Fibroblast of lung (primary cell): ENCODE data around the gene MYO1E. TPM values are rescaled to one million over a fixed set of nuclear protein-coding genes. Genes with fewer than 3 reads are reported as not detected.

ENCODE experiments used
- DNase-seq, 2 donors: peaks; one replicate each; pipeline versions ENCODE4 v3.0.0 to v3.0.0-alpha.2; 2010; ENCODE audit warnings: low read depth in 2 of 2
- H2AFZ ChIP-seq: 2 replicates; pipeline ENCODE4 v1.5.1; 2012; ENCODE audit warnings: low read length, control low read depth, inconsistent platforms
- H3K27ac ChIP-seq: 2 replicates; pipeline ENCODE4 v1.5.1; 2011; ENCODE audit warnings: low read length, control low read depth; ENCODE audit not compliant: insufficient read depth
- H3K27me3 ChIP-seq: 2 replicates; pipeline ENCODE4 v1.5.1; 2011; ENCODE audit warnings: mild to moderate bottlenecking, low read length; ENCODE audit not compliant: control insufficient read depth, insufficient read depth
- H3K36me3 ChIP-seq: 2 replicates; pipeline ENCODE4 v1.5.1; 2011; ENCODE audit warnings: low read length; ENCODE audit not compliant: control insufficient read depth, insufficient read depth
- H3K4me1 ChIP-seq: 2 replicates; pipeline ENCODE4 v1.5.1; 2011; ENCODE audit warnings: low read length; ENCODE audit not compliant: control insufficient read depth, insufficient read depth; ENCODE audit errors: extremely low read depth
- H3K4me2 ChIP-seq: 2 replicates; pipeline ENCODE4 v1.5.1; 2011; ENCODE audit warnings: low read length, control low read depth; ENCODE audit not compliant: insufficient read depth; ENCODE audit errors: extremely low read depth
- H3K4me3 ChIP-seq, 4 experiments: fragments of 200-600 bp in 1 of 4; sonication (generic) in 1 of 4; replicated peaks in 1 of 4; 2 replicates each; pipeline ENCODE4 v1.5.1; 2011 to 2016; ENCODE audit warnings: low read length in 4 of 4, low read depth in 3 of 4, mild to moderate bottlenecking in 3 of 4, control low read depth in 2 of 4, inconsistent platforms in 1 of 4, mixed read lengths in 1 of 4; ENCODE audit not compliant: insufficient read depth in 1 of 4; ENCODE audit errors: control extremely low read depth in 1 of 4
- H3K79me2 ChIP-seq: 2 replicates; pipeline ENCODE4 v1.5.1; 2012; ENCODE audit warnings: mild to moderate bottlenecking, low read length, inconsistent platforms; ENCODE audit not compliant: control insufficient read depth, insufficient read depth
- H3K9ac ChIP-seq: 2 replicates; pipeline ENCODE4 v1.5.1; 2011; ENCODE audit warnings: mild to moderate bottlenecking, low read length, control low read depth; ENCODE audit not compliant: insufficient read depth
- H3K9me3 ChIP-seq: 2 replicates; pipeline ENCODE4 v1.5.1; 2012; ENCODE audit warnings: low read depth, low read length; ENCODE audit not compliant: control insufficient read depth, insufficient read depth
- H4K20me1 ChIP-seq: 2 replicates; pipeline ENCODE4 v1.5.1; 2011; ENCODE audit warnings: low read length; ENCODE audit not compliant: control insufficient read depth, insufficient read depth; ENCODE audit errors: extremely low read depth
- EZH2 ChIP-seq: IDR thresholded peaks from 2 replicates; pipeline ENCODE4 v1.5.1; 2012; ENCODE audit warnings: low read length, control low read depth, mild to moderate bottlenecking; ENCODE audit errors: missing control alignments
- polyA plus RNA-seq, 2 donors: library from polyadenylated mRNA; depleted of rRNA in 1 of 2; stranded (reverse) in 1 of 2; unstranded in 1 of 2; fragments of >200 nt; gene quantifications; 2 replicates each; pipeline ENCODE4 v1.2.1, GENCODE V29; 2011 to 2012; ENCODE audit warnings: missing spikeins in 1 of 2
- total RNA-seq: library from RNA; depleted of rRNA; stranded (reverse); fragments of >200 nt; gene quantifications from 2 replicates; pipeline ENCODE4 v1.2.1, GENCODE V29; 2014
- TF ChIP-seq, protein P1 (sequence below), 2 donors: IDR thresholded peaks in 1 of 2; conservative IDR thresholded peaks in 1 of 2; 1 replicate in 1 of 2; 2 replicates in 1 of 2; pipeline ENCODE4 v1.5.1; 2011 to 2012; ENCODE audit warnings: low read length in 2 of 2, control low read depth in 1 of 2, inconsistent platforms in 1 of 2, low read depth in 1 of 2, mild to moderate bottlenecking in 1 of 2

Gene MYO1E
- total and polyA plus RNA-seq, 2 donors (not counting 1 experiment from before 2014, with no cell fraction given): 27.6 to 84.0 TPM

- Histone ChIP-seq H3K4me2 (no peak overlapping the region), H2AFZ (no peak overlapping the region), H3K9ac (no peak overlapping the region), H3K4me1 (peaks cover 8% of the 10 kb centered on the region), H3K9me3 (no peaks in the 10 kb centered on the region), H3K36me3 (no peaks in the 10 kb centered on the region), H4K20me1 (no peaks in the 10 kb centered on the region), H3K4me3 (no peak overlapping the region), H3K79me2 (peaks cover 48% of the 10 kb centered on the region), H3K27me3 (no peaks in the 10 kb centered on the region), H3K27ac (no peak overlapping the region)
- DNase-seq: no peak
- TF ChIP-seq EZH2: no peak
- TF ChIP-seq, protein P1, sequence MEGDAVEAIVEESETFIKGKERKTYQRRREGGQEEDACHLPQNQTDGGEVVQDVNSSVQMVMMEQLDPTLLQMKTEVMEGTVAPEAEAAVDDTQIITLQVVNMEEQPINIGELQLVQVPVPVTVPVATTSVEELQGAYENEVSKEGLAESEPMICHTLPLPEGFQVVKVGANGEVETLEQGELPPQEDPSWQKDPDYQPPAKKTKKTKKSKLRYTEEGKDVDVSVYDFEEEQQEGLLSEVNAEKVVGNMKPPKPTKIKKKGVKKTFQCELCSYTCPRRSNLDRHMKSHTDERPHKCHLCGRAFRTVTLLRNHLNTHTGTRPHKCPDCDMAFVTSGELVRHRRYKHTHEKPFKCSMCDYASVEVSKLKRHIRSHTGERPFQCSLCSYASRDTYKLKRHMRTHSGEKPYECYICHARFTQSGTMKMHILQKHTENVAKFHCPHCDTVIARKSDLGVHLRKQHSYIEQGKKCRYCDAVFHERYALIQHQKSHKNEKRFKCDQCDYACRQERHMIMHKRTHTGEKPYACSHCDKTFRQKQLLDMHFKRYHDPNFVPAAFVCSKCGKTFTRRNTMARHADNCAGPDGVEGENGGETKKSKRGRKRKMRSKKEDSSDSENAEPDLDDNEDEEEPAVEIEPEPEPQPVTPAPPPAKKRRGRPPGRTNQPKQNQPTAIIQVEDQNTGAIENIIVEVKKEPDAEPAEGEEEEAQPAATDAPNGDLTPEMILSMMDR (conservative IDR thresholded peaks at IDR 0.05 in 1 of 2, IDR thresholded peaks at IDR 0.05 in 1 of 2; ENCODE audit: low read depth in 1 of 2, low read length in 2 of 2): no peak
Observed at GRCh38 chr15:59346951-59347350, 25.7 kb downstream of the MYO1E start.

DNA sequence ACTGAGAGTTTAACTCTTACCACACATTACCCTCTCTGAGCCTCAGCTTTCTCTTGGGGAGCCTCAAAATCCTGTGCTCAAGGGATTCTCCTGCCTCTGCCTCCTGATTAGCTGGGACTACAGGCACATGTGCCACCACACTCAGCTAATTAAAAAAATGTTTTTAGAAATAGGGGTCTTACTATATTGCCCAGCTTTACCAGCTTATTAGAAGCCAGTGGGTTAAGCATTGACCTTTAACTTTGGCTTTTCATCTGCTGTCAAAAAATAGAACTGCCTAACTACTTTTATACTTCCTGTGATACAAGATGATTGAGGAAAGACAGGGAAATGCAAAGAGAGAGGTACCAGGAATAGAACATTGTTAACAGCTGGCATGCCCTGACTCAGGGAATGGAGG lies 27.3 kb downstream of the MYO1E start:
- Histone ChIP-seq H4K20me1 (no peaks in the 10 kb centered on the region), H2AFZ (no peak overlapping the region), H3K36me3 (no peaks in the 10 kb centered on the region), H3K27ac (no peak overlapping the region), H3K79me2 (peaks cover 39% of the 10 kb centered on the region), H3K4me1 (peaks cover 8% of the 10 kb centered on the region), H3K9ac (no peak overlapping the region), H3K4me2 (no peak overlapping the region), H3K9me3 (no peaks in the 10 kb centered on the region), H3K27me3 (no peaks in the 10 kb centered on the region), H3K4me3 (no peak overlapping the region)
- TF ChIP-seq EZH2: no peak
- TF ChIP-seq, protein P1 (conservative IDR thresholded peaks at IDR 0.05 in 1 of 2, IDR thresholded peaks at IDR 0.05 in 1 of 2; ENCODE audit: low read depth in 1 of 2, low read length in 2 of 2): no peak
- no peak for DNase-seq

GRCh38 chr15:59344311-59344710 lies 28.4 kb downstream of the MYO1E start:
- no peak overlapping the region for H3K4me3 ChIP-seq
- no peak overlapping the region for H3K4me2 ChIP-seq
- no peaks in the 10 kb centered on the region for H3K9me3 ChIP-seq
- no peak overlapping the region for H3K27ac ChIP-seq
- peaks cover 5% of the 10 kb centered on the region for H3K4me1 ChIP-seq
- DNase-seq: no peak
- peaks cover 36% of the 10 kb centered on the region for H3K79me2 ChIP-seq
- no peak overlapping the region for H3K9ac ChIP-seq
- H3K36me3 ChIP-seq: no peaks in the 10 kb centered on the region
- TF ChIP-seq EZH2: no peak
- TF ChIP-seq, protein P1 (conservative IDR thresholded peaks at IDR 0.05 in 1 of 2, IDR thresholded peaks at IDR 0.05 in 1 of 2; ENCODE audit: low read depth in 1 of 2, low read length in 2 of 2): no peak
- no peak overlapping the region for H2AFZ ChIP-seq
- H4K20me1 ChIP-seq: no peaks in the 10 kb centered on the region
- H3K27me3 ChIP-seq: no peaks in the 10 kb centered on the region
